GM18951 (cell line): ENCODE data around the gene CYP4F12.

ENCODE experiments used
- POLR2A ChIP-seq: IDR thresholded peaks from 4 replicates; pipeline ENCODE4 v1.6.1; 2011; ENCODE audit warnings: mild to moderate bottlenecking; ENCODE audit not compliant: insufficient read length, insufficient read depth; ENCODE audit errors: extremely low read depth
- in situ Hi-C: fragments of 300-500 bp; cut with MboI; formaldehyde crosslinking; loops from one replicate; pipeline ENCODE4 v1.12.0; 2022; ENCODE audit warnings: low sequenced_read_pairs, mixed read lengths, inconsistent platforms; ENCODE audit not compliant: unreplicated experiment

CYP4F12 gene

GRCh38 chr19:15701757-15702533 lies 29.1 kb downstream of the CYP4F12 start:
- in situ Hi-C loops = no loop called here
- no peak for TF ChIP-seq POLR2A

DNA sequence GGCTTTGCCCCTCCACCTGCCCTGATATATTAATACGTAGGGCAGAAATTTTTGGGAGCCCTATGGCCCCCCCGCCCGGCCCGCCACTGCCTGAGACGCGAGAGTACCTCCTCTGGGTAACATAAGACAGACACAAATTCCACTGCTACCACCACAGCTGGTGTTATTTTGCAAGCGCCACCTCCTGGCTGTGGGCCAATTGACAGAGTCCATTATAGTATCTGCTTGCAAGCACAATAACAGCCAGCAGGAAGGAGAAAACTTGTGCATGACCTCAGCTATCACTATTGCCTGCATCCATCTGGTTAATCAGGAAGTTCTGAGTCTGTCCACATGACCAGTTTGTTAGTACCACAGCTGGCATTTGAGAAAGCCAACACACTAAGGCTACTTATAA lies 29.6 kb downstream of the CYP4F12 start:
- in situ Hi-C loops = no loop called here
- no peak for TF ChIP-seq POLR2A

- in situ Hi-C loops = no loop called here
- TF ChIP-seq POLR2A = no peak
These were observed 41.8 kb downstream of the CYP4F12 start for GRCh38 chr19:15714638-15715037.

DNA sequence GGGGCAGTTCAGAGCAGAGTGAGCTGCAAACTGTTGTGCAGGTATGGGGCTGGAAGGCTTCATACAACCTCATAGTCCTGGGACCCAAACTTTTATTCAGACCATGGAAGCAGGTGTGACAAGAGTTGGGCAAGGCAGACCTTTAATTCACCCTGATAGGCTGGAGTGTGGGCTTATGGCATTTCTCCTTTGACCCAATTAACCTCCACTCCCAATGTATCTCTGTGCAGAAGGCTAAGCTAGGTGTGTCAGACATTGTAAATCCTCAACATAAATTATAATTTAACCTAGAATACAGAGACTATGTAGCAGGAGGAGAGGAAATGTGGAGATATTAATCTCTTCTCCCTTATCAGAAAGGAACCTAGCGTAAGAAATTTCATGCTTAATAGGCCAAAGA lies 42.8 kb downstream of the CYP4F12 start:
- in situ Hi-C loops = no loop called here
- TF ChIP-seq POLR2A = no peak

DNA sequence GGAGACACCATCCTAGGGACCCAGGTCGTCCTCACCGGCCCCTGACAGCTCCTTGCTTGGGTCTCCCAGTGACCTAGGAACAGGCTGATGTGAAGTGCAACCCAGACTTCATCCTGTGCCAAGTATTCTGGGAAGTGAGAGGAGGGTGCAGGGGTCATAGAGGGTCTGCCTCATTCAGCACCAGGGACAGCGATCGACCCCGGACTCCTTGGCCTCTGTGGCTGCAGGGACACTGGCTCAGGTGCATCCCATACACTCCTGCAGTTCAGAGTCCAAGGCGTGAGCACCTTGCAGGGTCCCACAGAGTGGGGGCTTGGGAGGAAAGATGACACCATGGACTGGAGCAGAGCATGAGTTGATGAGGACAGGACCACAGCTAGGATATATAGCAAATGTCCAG lies 44.9 kb downstream of the CYP4F12 start:
- TF ChIP-seq POLR2A = no peak
- in situ Hi-C loops = no loop called here

DNA sequence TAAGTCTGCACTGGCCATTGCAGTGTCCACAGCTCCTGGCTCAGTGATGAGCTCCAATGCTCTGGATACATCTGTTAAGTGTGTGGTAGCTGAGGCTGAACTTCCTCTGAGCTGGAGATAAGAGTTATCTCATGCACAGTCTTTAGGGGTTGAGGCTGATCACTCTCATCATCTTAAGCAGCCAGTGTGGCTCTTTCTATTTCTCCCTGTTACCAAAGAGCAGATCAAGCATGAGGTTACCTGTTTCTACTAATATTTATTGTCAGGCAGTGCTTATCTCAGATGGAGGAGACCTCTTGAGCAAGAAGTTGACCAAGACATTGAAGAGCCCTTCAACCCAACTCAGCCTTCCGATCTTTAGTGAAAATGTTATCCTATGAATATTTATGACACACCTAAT lies 48.4 kb downstream of the CYP4F12 start:
- no peak for TF ChIP-seq POLR2A
- in situ Hi-C loops = no loop called here

DNA sequence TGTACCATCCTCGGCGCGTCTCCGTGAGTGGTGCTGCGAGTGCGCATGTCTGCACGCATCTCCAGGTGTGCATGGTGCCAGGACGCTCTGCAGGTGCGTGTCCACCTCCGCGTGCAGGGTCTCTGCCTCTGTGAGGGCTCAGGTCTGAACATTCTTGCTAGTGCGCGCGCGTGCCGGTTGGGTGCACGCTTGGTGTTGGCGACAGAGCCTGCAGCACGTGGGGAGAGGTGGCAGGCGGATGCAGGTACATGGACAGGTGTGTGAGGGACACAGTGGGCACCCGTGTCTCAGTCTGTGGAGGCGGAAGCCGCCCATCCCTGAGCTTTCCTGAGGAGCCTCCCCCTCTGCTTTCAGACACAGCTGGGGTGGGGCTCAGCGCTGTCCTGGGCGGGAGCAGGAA lies 50.1 kb downstream of the CYP4F12 start:
- in situ Hi-C loops = no loop called here
- no peak for TF ChIP-seq POLR2A

GRCh38 chr19:15727724-15728123 lies 54.8 kb downstream of the CYP4F12 start, which contains the start of gene OR10H2:
OR10H2 (plus strand) TSS chr19:15728024; CDS start chr19:15728044, 20 bp downstream.
- TF ChIP-seq POLR2A = no peak
- in situ Hi-C loops = no loop called here

- in situ Hi-C loops = no loop called here
- no peak for TF ChIP-seq POLR2A
These were observed 57.7 kb downstream of the CYP4F12 start for GRCh38 chr19:15730538-15730937.

- in situ Hi-C loops = no loop called here
- TF ChIP-seq POLR2A = no peak
These were observed 59.5 kb downstream of the CYP4F12 start for GRCh38 chr19:15732388-15732787.

DNA sequence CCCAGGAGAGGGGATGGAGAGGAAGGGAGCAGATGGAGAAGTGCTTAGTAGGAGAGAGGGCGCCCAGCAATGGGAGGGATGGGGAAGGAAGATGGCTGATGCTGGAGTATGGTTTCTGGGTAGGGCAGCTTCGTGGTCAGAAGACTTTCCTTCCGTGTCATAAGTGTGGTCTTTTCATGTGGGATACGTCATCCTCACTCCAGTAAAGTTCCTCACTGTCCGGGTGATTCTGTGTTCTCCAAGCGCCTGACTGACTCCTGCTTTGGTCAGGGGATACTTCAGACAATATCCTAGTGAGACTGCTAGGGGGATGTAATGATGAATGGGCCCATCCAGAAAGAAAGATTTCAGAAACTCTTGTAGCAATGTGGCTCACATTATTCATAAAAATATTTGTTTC lies 61.0 kb downstream of the CYP4F12 start:
- in situ Hi-C loops = no loop called here
- TF ChIP-seq POLR2A = no peak

GRCh38 chr19:15737722-15738121 lies 64.8 kb downstream of the CYP4F12 start, which contains the start of gene OR10H3:
OR10H3 (plus strand) TSS chr19:15737985; CDS start chr19:15741393, 3,408 bp downstream.
- in situ Hi-C loops = no loop called here

DNA sequence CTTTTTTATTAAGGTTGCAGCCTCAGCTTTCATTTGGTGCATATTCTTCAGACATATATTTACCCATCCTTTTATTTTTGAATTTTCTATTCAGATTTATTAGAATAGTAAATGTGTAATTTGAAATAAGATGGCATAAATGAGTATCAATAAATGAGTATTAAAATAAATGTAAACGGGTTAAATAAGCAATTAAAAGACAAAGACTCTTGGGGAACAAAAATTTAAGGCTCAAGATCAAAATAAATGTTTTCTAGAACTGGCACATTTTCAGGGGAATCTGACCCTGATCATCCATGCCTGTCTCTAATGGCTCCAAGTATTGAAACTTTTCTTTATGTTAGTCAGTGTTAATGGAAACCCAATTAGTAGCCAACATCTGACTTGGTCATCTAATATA lies 67.9 kb downstream of the CYP4F12 start:
- TF ChIP-seq POLR2A = no peak
- in situ Hi-C loops = no loop called here

More at GRCh38 chr19:15737722-15738121, 64.8 kb downstream of the CYP4F12 start, which contains the start of gene OR10H3:
- no peak for TF ChIP-seq POLR2A
